Nephron (organoid): ENCODE measurements around the gene ZBTB12.

Experiments
- H3K27ac Mint-ChIP-seq, 3 experiments: 2 replicates each; pipeline ENCODE4 v1.8.0; 2020; ENCODE audit warnings: mixed read lengths in 3 of 3, mild to moderate bottlenecking in 2 of 3, moderate library complexity in 1 of 3
- H3K27me3 Mint-ChIP-seq: 2 replicates; pipeline ENCODE4 v1.8.0; 2021; ENCODE audit warnings: low read depth, mild to moderate bottlenecking, moderate library complexity, mixed read lengths
- H3K36me3 Mint-ChIP-seq: 2 replicates; pipeline ENCODE4 v1.8.0; 2020; ENCODE audit warnings: low read depth, mixed read lengths
- H3K4me1 Mint-ChIP-seq: 2 replicates; pipeline ENCODE4 v1.8.0; 2020; ENCODE audit warnings: mixed read lengths
- H3K4me3 Mint-ChIP-seq, 3 experiments: 2 replicates each; pipeline ENCODE4 v1.8.0; 2020; ENCODE audit warnings: mild to moderate bottlenecking in 3 of 3, mixed read lengths in 3 of 3, moderate library complexity in 2 of 3
- H3K9me3 Mint-ChIP-seq: 2 replicates; pipeline ENCODE4 v1.8.0; 2020; ENCODE audit warnings: mixed read lengths
- TF ChIP-seq, protein P1 (sequence below), 3 experiments: fragments of 200-600 bp; sonication (generic); IDR thresholded peaks; one replicate each; pipeline ENCODE4 v1.5.0; 2021; ENCODE audit warnings: antibody characterized with exemption in 3 of 3; ENCODE audit not compliant: unreplicated experiment in 3 of 3

Gene ZBTB12

DNA sequence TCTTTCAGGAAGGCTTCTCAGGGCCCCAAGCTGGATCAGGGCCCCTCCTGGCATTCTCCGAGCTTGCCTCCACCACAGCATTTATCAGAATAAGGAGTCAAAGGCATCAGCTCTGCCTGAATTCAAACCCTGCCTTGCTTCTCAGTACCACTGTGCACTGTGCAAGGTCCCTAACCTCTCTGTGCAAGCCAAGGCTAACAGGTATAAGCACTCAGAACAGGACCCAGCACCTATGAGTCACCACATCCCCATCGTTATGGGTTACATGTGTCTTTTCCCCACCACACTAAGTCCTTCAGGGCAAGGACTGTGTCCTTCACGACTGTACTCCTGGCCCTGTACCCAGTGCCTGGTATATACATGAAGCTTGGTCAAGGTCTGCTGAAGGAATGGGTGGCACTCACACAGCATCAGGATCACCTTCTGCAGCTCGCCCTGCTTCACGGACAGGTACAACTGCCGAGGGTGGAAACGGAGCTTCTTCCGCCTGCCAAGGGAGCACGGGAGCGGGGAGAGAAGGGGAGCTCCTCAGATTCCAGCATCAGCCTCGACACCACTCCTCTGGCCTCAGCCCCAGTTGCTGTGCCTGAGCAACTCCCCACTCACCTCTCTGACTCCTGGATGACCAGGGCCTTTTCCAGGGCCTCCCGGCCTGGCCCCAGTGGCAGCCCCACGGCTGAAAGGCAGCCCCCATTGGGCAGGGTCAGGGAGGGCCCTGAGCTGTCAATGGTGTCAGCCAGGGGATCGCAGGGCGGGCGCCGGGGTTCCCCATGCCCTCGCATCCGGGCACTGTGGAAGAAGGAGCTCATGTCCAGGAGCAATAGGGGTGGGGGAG lies 14.5 kb downstream of the ZBTB12 start:
- Mint-ChIP-seq H3K4me1 (no peaks in the 10 kb centered on the region), H3K4me3 (no peak overlapping the region), H3K27me3 (no peaks in the 10 kb centered on the region), H3K9me3 (no peaks in the 10 kb centered on the region), H3K27ac (no peak overlapping the region), H3K36me3 (peaks cover 67% of the 10 kb centered on the region)
- TF ChIP-seq, protein P1, sequence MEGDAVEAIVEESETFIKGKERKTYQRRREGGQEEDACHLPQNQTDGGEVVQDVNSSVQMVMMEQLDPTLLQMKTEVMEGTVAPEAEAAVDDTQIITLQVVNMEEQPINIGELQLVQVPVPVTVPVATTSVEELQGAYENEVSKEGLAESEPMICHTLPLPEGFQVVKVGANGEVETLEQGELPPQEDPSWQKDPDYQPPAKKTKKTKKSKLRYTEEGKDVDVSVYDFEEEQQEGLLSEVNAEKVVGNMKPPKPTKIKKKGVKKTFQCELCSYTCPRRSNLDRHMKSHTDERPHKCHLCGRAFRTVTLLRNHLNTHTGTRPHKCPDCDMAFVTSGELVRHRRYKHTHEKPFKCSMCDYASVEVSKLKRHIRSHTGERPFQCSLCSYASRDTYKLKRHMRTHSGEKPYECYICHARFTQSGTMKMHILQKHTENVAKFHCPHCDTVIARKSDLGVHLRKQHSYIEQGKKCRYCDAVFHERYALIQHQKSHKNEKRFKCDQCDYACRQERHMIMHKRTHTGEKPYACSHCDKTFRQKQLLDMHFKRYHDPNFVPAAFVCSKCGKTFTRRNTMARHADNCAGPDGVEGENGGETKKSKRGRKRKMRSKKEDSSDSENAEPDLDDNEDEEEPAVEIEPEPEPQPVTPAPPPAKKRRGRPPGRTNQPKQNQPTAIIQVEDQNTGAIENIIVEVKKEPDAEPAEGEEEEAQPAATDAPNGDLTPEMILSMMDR (IDR thresholded peaks at IDR 0.05; ENCODE audit: unreplicated experiment in 3 of 3), result no peak

- no peaks in the 10 kb centered on the region for H3K9me3 Mint-ChIP-seq
- H3K27me3 Mint-ChIP-seq, result no peaks in the 10 kb centered on the region
- no peak overlapping the region for H3K4me3 Mint-ChIP-seq
- TF ChIP-seq, protein P1 (IDR thresholded peaks at IDR 0.05; ENCODE audit: unreplicated experiment in 3 of 3), result no peak
- peaks cover 66% of the 10 kb centered on the region for H3K36me3 Mint-ChIP-seq
- no peak overlapping the region for H3K27ac Mint-ChIP-seq
- H3K4me1 Mint-ChIP-seq, result no peaks in the 10 kb centered on the region
Measured at GRCh38 chr6:31886541-31886991, 15.3 kb downstream of the ZBTB12 start.

DNA sequence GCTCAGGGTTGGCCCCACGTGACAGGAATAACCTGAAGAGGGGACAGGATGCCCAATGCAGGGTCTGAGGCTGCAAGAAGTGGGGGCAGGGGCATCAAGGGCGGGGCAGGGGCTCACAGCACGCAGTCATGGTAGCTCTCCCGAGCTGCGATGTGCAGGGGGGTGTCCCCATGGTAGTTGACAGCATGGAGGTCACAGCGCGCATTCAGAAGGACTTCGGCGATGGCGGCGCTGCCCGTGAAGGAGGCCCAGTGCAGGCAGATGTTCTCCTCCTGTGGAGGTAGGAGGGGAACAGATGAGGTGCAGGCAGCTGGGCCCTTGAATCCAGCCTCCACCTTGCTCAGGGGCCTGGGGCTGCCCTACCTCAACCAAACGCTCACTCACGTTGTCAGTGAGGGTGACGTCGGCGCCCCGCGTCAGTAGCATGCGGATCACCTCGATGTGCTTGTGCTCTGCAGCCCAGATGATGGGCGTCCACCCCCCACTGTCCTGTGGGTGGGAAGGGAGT lies 17.3 kb downstream of the ZBTB12 start:
- Mint-ChIP-seq H3K27ac (no peak overlapping the region), H3K4me3 (no peak overlapping the region), H3K36me3 (peaks cover 67% of the 10 kb centered on the region), H3K9me3 (no peaks in the 10 kb centered on the region), H3K27me3 (no peaks in the 10 kb centered on the region), H3K4me1 (no peaks in the 10 kb centered on the region)
- TF ChIP-seq, protein P1 (IDR thresholded peaks at IDR 0.05; ENCODE audit: unreplicated experiment in 3 of 3), result no peak

GRCh38 chr6:31883676-31884075 lies 18.2 kb downstream of the ZBTB12 start:
- TF ChIP-seq, protein P1 (IDR thresholded peaks at IDR 0.05; ENCODE audit: unreplicated experiment in 3 of 3), result no peak
- Mint-ChIP-seq H3K36me3 (peaks cover 64% of the 10 kb centered on the region), H3K4me1 (no peaks in the 10 kb centered on the region), H3K27me3 (no peaks in the 10 kb centered on the region), H3K4me3 (no peak overlapping the region), H3K9me3 (no peaks in the 10 kb centered on the region), H3K27ac (no peak overlapping the region)

DNA sequence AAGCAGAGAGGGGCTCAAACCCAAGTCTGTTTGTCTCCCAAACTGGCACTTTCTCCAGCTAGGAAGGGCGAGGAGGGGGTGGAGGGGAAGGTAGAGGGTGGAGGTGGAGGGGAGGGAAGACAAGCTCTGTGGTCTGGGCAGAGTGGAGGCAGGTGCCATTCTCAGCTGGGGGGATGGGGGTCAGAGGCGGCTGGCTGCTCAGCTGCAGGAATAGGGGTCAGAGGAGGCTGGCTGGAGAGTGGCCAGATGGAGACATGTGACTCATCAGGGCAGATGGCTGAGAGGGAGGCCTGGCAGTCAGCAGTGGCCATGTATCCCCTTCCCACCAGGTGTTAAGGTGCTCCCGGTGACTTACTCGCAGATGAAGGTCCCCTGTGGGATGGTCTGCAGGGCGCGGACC lies 19.5 kb downstream of the ZBTB12 start:
- no peaks in the 10 kb centered on the region for H3K27me3 Mint-ChIP-seq
- no peak overlapping the region for H3K27ac Mint-ChIP-seq
- H3K9me3 Mint-ChIP-seq, result no peaks in the 10 kb centered on the region
- TF ChIP-seq, protein P1 (IDR thresholded peaks at IDR 0.05; ENCODE audit: unreplicated experiment in 3 of 3), result no peak
- no peak overlapping the region for H3K4me3 Mint-ChIP-seq
- no peaks in the 10 kb centered on the region for H3K4me1 Mint-ChIP-seq
- H3K36me3 Mint-ChIP-seq, result peaks cover 58% of the 10 kb centered on the region
